Activated B cell treated with CpG ODN at 0.5 μM for 24 hours (primary cell): Measurements from ENCODE around the gene EBF3. TPM values are rescaled to one million over a fixed set of nuclear protein-coding genes. Genes with fewer than 3 reads are reported as not detected.

Experiments used
- ATAC-seq: fragments of 200-7000 bp; cut with Tn5 transposase; one replicate; pipeline ENCODE4 v1.10.0; 2021; ENCODE audit warnings: low read depth, mild to moderate bottlenecking, moderate library complexity
- CTCF ChIA-PET: fragments of 350-600 bp; sonication (Branson Sonifier 250); formaldehyde crosslinking; loops from one replicate; lab custom pipeline; 2021; ENCODE audit warnings: antibody characterized with exemption; lab: Charles Lee
- POLR2A ChIA-PET: fragments of 350-600 bp; sonication (Branson Sonifier 250); formaldehyde crosslinking; loops from one replicate; lab custom pipeline; 2021; ENCODE audit warnings: antibody characterized with exemption; lab: Charles Lee
- DNase-seq: peaks from one replicate; pipeline ENCODE4 v3.0.0; 2022
- H3K27ac Mint-ChIP-seq: one replicate; pipeline ENCODE4 v1.8.0; 2020; ENCODE audit warnings: mixed read lengths
- H3K27me3 Mint-ChIP-seq: one replicate; pipeline ENCODE4 v1.8.0; 2021; ENCODE audit warnings: mixed read lengths
- H3K36me3 Mint-ChIP-seq: one replicate; pipeline ENCODE4 v1.8.0; 2021; ENCODE audit warnings: low read depth, mixed read lengths
- H3K4me1 Mint-ChIP-seq: one replicate; pipeline ENCODE4 v1.8.0; 2021; ENCODE audit warnings: mixed read lengths
- H3K4me3 Mint-ChIP-seq: one replicate; pipeline ENCODE4 v1.8.0; 2020; ENCODE audit warnings: mild to moderate bottlenecking, mixed read lengths
- H3K9me3 Mint-ChIP-seq: one replicate; pipeline ENCODE4 v1.8.0; 2020; ENCODE audit warnings: mixed read lengths
- intact Hi-C: fragments of 100-400 bp; cut with micrococcal nuclease; formaldehyde crosslinking; loops from one replicate; pipeline ENCODE4 v1.15.1; 2024
- total RNA-seq: library from RNA; stranded (reverse); gene quantifications from 2 replicates; pipeline ENCODE4 v1.2.3, GENCODE V29; 2022
- TF ChIP-seq, protein P1 (sequence below): fragments of 200-600 bp; IDR thresholded peaks from one replicate; pipeline ENCODE4 v1.8.0; 2022; ENCODE audit warnings: antibody characterized with exemption, mild to moderate bottlenecking

EBF3 gene
- total RNA-seq, 1 donor from 2014 or later = not detected

DNA sequence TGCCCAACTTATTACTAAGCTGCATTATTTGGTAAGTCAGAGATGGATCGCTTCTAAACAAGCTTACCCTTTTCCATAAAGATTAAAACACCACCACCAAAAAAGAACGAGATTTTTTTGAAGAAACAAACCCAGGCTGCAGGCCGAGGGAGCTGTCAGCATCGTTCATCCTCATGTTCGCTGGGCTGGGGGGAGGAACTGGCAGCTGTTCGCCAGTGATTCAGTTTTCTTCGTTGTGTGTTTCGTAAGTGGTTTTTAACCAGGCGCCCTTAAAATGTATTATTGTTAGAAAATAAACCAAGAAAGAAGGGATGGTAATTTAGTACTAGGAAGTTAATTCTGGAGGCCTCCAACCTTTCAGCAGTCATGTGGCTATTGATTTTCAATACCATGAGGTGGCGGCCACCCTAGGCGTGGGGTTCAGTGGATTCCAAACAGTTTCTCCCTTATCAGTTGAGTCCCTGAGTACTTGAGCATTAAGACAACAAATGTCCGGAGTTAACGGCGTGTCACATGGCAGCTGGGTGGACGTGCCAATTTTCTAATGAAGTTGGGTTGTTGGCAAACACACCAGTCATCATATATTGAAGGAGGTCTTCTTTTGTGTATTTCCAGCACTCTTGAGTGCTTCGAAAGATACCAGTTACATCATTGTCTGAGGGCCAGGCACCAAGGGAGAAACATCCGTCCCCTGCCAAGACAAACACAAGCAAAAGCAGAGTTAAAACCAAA lies 173.2 kb downstream of the EBF3 start:
- no peak for DNase-seq
- ChIA-PET CTCF (no interaction called here), POLR2A (no interaction called here)
- Mint-ChIP-seq H3K4me3 (no peak overlapping the region), H3K4me1 (no peaks in the 10 kb centered on the region), H3K9me3 (peaks cover 9% of the 10 kb centered on the region), H3K36me3 (no peaks in the 10 kb centered on the region), H3K27me3 (no peaks in the 10 kb centered on the region), H3K27ac (no peak overlapping the region)
- intact Hi-C loops = no loop called here
- no peak for ATAC-seq
- TF ChIP-seq, protein P1, sequence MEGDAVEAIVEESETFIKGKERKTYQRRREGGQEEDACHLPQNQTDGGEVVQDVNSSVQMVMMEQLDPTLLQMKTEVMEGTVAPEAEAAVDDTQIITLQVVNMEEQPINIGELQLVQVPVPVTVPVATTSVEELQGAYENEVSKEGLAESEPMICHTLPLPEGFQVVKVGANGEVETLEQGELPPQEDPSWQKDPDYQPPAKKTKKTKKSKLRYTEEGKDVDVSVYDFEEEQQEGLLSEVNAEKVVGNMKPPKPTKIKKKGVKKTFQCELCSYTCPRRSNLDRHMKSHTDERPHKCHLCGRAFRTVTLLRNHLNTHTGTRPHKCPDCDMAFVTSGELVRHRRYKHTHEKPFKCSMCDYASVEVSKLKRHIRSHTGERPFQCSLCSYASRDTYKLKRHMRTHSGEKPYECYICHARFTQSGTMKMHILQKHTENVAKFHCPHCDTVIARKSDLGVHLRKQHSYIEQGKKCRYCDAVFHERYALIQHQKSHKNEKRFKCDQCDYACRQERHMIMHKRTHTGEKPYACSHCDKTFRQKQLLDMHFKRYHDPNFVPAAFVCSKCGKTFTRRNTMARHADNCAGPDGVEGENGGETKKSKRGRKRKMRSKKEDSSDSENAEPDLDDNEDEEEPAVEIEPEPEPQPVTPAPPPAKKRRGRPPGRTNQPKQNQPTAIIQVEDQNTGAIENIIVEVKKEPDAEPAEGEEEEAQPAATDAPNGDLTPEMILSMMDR = no peak

DNA sequence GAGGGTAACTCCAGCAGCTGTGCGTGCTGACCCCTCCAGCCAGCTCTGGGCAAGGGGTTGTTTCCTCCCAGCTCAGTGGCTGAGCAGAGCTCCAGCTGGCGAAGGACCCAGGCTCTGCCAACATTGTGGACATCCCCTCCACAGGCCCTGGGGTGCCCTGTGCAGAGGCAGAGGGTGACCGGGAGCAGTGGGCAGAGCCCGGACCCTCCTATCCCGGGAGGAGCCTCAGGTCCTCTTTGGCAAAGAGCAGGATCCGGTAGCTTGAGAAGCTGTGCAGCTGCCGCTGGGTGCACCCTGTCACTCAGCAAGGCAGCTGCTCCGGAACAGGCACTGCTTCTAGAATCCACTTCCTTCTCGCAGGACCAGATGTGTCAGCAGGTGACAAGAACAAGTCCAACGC lies 175.9 kb downstream of the EBF3 start:
- ChIA-PET CTCF (no interaction called here), POLR2A (no interaction called here)
- intact Hi-C loops = no loop called here
- no peaks in the 10 kb centered on the region for H3K36me3 Mint-ChIP-seq
- no peaks in the 10 kb centered on the region for H3K4me1 Mint-ChIP-seq
- DNase-seq (no peak), ATAC-seq (no peak)
- H3K27me3 Mint-ChIP-seq = no peaks in the 10 kb centered on the region
- TF ChIP-seq, protein P1 = no peak
- H3K27ac Mint-ChIP-seq = no peak overlapping the region
- no peak overlapping the region for H3K4me3 Mint-ChIP-seq
- peaks cover 9% of the 10 kb centered on the region for H3K9me3 Mint-ChIP-seq

DNA sequence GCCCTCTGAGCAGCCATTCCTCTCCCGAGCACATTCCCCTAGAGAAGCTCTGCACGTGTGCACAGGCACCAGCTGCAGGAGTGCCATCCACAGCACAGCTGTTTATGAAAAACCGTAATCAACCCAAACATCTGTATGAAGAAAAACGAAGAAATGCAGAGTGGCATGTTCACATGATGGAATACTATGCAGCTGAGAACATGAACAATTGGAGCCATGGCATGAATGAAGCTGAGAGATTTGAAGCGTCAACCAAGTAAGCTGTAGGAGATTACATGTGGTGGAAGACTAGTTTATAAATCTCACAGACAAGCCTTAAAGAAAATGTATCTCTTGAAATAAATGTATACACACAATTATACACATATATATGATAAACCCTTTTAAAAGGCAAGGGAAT lies 176.5 kb downstream of the EBF3 start:
- no peaks in the 10 kb centered on the region for H3K27me3 Mint-ChIP-seq
- no peak overlapping the region for H3K4me3 Mint-ChIP-seq
- H3K9me3 Mint-ChIP-seq = peaks cover 9% of the 10 kb centered on the region
- POLR2A ChIA-PET = no interaction called here
- H3K4me1 Mint-ChIP-seq = no peaks in the 10 kb centered on the region
- DNase-seq (no peak), ATAC-seq (no peak)
- intact Hi-C loops = no loop called here
- CTCF ChIA-PET = no interaction called here
- TF ChIP-seq, protein P1 = no peak
- no peak overlapping the region for H3K27ac Mint-ChIP-seq
- no peaks in the 10 kb centered on the region for H3K36me3 Mint-ChIP-seq

DNA sequence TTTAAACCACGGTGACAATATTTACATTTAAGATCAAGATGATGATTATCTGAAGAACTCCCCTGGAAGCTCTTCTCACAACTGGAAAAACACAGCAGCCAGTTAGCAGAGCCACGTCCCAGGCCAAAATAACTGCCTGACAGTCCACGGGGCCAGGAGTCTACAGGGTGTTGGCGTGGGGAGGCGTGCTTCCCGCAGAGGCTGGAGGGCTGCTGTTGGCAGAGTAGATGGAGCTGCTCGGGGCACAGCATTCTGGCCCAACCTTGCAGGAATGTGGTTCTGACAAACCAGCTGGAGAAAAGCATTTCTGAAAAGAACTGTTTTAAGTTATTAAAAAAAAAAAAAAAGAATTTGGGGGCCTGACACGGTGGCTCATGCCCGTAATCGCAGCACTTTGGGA lies 177.9 kb downstream of the EBF3 start:
- POLR2A ChIA-PET = no interaction called here
- DNase-seq (no peak), ATAC-seq (no peak)
- intact Hi-C loops = no loop called here
- no peaks in the 10 kb centered on the region for H3K36me3 Mint-ChIP-seq
- H3K4me3 Mint-ChIP-seq = no peak overlapping the region
- no peak overlapping the region for H3K27ac Mint-ChIP-seq
- CTCF ChIA-PET = interaction anchor here (1.0 kb wide), 1 partner anchor 18 kb away, joined by 3 read pairs; no protein-coding TSS in a partner anchor
- no peaks in the 10 kb centered on the region for H3K4me1 Mint-ChIP-seq
- TF ChIP-seq, protein P1 = no peak
- peaks cover 5% of the 10 kb centered on the region for H3K9me3 Mint-ChIP-seq
- H3K27me3 Mint-ChIP-seq = no peaks in the 10 kb centered on the region

DNA sequence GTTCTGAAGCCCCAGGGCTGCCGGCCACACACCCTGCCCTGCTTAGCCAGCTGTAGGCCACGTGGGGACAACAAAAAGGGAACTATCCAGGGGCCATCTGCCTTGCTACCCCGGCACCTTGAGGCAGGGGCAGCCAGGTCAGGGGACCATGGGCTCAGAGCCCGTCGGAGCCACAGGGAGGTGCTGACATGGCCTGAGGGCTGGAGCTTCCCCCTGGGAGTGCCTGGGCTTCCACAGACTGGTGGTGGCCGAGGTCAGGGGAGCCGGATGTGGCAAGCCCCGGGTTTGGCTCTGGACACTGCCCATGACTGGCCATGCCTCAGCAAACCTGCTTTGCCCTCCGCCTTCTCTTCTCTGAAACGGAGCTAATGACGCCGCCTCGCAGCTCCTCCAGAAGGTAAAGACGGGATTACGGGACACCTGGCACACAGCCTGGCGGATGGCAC lies 178.5 kb downstream of the EBF3 start:
- Mint-ChIP-seq H3K36me3 (no peaks in the 10 kb centered on the region), H3K4me3 (no peak overlapping the region), H3K9me3 (peaks cover 5% of the 10 kb centered on the region), H3K4me1 (no peaks in the 10 kb centered on the region), H3K27me3 (no peaks in the 10 kb centered on the region), H3K27ac (no peak overlapping the region)
- TF ChIP-seq, protein P1 = no peak
- POLR2A ChIA-PET = no interaction called here
- intact Hi-C loops = no loop called here
- CTCF ChIA-PET = interaction anchor here (1.0 kb wide), 1 partner anchor 19 kb away, joined by 3 read pairs; no protein-coding TSS in a partner anchor
- ATAC-seq (no peak), DNase-seq (no peak)

Other genes with a start within 250 kb of the EBF3 start
- gene C10orf143, start 146.6 kb upstream of the EBF3 start, total RNA-seq = 7.8 and 10.1 TPM in 2 replicates
- 80.6 and 85.0 TPM in 2 replicates for gene GLRX3, start 172.1 kb upstream of the EBF3 start, total RNA-seq